ENCODE measurements around the gene ACBD5.

- no peak for TF ChIP-seq POLR2A (IDR thresholded peaks at IDR 0.05; ENCODE audit: low read depth, low read length)
- TF ChIP-seq POLR2AphosphoS5 (IDR thresholded peaks at IDR 0.05; ENCODE audit: low read depth, low read length) = no peak
- TF ChIP-seq TAF1 (IDR thresholded peaks at IDR 0.05; ENCODE audit: low read depth, low read length) = no peak
- no peak for TF ChIP-seq SPI1 (IDR thresholded peaks at IDR 0.05; ENCODE audit: low read depth, low read length)
- TF ChIP-seq POU2F2 (IDR thresholded peaks at IDR 0.05; ENCODE audit: low read depth, low read length) = no peak
- TF ChIP-seq PAX5 (IDR thresholded peaks at IDR 0.05; ENCODE audit: insufficient read depth, low read length, severe bottlenecking) = no peak
Observed at GRCh38 chr10:27145937-27146336, 94.7 kb downstream of the ACBD5 start.

Data from GM12891 (cell line).